ENCODE measurements around the gene HECTD3.

HECTD3 gene

GRCh38 chr1:45010855-45011811, at the start of gene HECTD3:
TSS of gene HECTD3 (minus strand) at chr1:45011324. CDS start at chr1:45011257, 67 bp downstream.
- DNase-seq, result peak; percentile 78 to 93

GRCh38 chr1:45059829-45060228, 48.7 kb upstream of the HECTD3 start:
- no peak for DNase-seq

DNA sequence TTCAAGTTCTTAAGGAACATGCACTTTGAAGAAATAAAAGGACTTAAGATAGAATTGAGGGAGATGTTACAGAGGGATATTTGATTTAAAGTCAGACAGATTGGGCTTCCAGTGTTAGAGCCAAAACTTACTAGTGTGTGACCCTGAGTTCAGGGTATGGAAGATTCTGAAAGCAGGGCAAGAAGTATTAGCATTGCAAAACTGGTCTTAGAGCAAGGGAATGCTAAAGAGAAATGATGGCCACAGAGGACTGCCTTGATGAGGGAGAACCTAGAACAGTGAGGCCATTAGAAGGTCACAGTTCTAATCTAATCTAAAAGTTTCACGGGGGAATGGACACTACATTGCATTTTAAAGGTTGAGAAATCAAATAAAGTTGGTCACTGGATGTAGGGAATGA, 46.4 kb upstream of the HECTD3 start:
- no peak for DNase-seq

DNA sequence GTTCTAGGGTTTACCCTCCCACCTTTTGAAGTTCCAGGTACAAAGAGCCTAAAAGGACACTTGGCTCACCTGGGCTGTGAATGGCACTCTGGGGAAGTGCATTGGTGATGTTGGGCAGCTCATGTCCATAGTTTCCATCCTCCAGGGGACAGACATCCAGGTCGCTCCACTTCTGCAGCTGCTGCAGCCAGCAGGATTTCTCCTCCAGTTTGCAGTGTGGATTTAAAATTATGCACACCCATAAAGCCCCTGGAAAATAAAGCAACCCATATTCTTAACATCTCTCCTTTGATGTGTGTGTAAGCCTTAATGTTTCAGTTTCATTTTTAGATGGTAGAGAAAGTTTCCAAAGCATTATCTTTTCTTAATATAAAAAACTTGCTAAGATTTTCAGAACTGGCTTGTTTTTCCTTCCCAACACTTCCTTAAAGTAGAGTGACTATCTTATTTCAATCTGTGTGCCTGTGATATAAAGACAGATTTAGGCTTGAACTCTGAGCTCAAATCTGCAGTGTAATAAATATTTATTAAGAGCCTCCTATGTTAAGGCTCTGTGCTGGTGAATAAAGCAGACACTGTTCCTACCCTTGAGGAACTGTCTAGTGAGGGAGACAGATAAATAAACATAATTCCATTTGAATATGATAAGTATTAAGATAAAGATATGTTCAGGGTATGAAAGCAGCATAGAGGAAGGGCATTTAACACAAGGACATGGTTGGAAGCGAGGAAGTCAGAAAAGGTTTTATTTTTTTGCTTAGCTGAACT, 40.1 kb upstream of the HECTD3 start:
- DNase-seq, result no peak

- DNase-seq, result no peak
Measured at GRCh38 chr1:45047032-45047431, 35.9 kb upstream of the HECTD3 start.

GRCh38 chr1:45044916-45045315, 33.8 kb upstream of the HECTD3 start:
- no peak for DNase-seq

GRCh38 chr1:45043094-45043493, 32.0 kb upstream of the HECTD3 start:
- DNase-seq, result no peak

DNA sequence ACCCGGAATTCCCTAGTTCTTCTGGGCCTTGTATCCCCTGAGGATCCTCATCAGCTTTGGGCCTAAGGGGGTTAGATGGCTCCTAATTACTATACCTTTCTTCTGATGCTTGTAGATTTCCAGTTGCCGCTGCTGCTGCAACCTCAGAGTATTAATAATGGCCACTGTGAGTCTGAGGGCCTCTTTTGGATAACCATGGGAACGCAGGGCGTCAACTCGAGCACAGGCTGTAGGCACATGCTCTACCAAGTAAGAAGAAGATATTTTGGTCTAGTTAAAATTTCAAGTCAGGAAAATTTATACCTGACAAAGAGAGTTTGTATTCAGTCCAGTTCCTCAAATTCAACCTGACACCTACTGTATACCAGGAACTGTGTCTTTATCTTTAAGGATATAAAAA, 29.2 kb upstream of the HECTD3 start:
- no peak for DNase-seq

DNA sequence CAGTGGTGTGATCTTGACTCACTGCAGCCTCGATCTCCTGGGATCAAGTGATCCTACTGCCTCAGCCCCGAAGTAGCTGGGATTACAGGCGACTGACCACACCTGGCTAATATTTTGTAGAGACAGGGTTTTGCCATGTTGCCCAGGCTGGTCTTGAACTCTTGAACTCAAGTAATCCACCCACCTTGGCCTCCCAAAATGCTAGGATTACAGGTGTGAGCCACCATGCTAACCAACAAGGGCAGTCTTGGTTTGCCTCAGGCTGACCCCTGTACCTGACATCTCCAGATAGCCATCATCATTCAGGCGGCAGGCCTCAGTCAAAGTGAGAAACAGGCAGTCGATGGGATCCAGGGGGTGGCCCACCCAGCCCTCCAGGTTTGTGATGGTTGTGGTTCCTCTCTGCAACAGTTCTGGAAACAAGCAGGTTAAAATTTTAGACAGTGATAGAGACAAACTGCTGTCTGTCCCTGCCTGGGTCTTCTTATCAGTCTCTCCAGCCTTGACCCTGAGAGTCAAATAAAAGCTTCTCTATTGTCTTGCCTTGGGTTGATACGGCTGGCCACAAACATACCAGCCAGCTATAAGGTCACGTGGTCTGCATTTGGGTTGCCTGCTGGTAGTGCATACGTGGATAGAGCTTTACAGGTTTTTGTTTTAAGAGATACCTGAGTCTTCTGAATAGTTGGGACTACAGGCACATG, 27.7 kb upstream of the HECTD3 start:
- no peak for DNase-seq

GRCh38 chr1:45038240-45038639, 27.1 kb upstream of the HECTD3 start:
- no peak for DNase-seq

GRCh38 chr1:45037456-45037855, 26.3 kb upstream of the HECTD3 start:
- no peak for DNase-seq

GRCh38 chr1:45035631-45036301, 24.6 kb upstream of the HECTD3 start:
- DNase-seq, result no peak

DNA sequence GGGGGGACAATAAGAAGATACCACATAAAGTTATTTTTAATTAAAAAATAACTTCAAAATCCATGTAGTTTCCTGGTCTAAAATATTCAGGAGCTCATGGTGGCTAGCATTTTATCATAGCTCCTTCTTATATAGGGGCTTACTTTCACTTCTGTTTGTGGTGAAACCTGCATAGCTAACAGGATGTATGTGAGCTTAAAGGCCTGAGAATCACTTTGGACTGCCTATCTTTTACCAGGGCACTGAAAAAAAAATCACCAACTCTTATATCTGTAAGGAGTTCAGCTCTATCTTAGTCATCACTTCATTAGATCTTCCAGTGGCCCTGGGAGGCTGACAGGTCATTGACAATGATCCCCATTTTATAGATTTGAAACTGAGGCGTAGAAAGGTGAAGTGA, 22.2 kb upstream of the HECTD3 start:
- no peak for DNase-seq

DNA sequence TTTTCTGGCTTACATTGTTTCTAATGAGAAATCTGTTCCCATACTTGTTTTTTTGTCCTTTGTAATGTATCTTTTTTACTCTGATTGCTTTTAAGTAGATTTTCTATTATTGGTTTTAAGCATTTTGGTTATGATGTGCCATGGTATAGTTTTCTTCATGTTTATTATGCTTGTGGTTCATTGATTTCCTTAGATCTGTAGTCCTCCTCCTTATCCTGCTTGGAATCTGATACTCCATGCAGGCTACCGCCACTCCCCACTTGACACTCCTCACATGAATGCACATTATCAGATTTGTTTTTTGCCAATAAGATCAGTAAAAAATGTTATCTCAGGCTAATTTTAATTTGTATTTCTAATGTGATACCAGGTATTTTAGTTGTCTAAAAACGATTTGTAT, 21.7 kb upstream of the HECTD3 start:
- DNase-seq, result no peak

GRCh38 chr1:45026446-45026845, 15.3 kb upstream of the HECTD3 start:
- no peak for DNase-seq

DNA sequence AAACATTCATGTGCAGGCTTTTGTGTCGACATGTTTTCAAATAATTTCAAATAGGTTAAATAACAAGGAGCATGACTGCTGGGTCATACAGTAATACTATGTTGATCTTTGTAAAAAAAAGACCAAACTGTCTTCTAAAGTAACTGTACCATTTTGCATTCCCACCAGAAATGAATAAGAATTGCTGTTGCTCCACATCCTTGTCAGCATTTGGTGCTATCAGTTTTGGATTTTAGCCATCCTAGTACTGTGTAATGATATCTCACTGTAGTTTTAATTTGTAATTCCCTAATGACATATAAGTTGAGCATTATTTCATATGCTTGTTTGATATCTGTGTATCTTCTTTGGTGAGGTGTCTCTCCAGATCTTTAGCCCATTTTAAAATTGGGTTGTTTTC, 12.5 kb upstream of the HECTD3 start:
- no peak for DNase-seq

GRCh38 chr1:45018599-45019230, 7.6 kb upstream of the HECTD3 start:
- peak in 1 of 2 donors; percentile 32 for DNase-seq

GRCh38 chr1:45016767-45017166, 5.6 kb upstream of the HECTD3 start:
- DNase-seq, result no peak

DNA sequence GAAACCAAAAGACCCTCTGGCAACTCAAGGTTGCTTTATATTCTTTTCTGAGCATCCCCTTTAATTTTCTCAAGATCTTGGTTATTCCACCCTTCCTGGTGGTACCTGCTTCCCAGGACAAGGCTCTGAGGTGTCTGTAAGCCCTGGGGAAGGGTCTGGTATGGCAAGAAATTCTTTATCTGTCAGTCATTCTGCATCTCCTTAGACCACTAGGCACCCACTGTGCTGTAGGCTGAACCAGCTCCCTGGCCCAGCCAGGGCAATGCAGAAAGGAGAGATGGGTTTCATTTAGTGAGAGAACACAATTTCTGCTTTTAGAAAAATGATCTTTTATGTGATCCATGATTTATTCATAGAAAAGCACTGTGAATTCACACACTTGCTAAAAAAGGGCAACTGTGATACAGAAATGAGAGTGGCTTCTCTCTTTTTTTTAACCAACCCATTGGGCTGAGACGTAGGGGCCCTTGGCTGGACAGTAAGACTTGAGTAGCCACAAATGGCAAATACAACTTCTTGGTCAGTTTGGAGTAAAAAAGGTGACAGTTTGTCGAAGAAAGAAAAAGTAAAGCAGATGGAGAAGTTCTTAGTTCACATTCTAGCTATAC, 5.1 kb upstream of the HECTD3 start:
- no peak for DNase-seq

DNA sequence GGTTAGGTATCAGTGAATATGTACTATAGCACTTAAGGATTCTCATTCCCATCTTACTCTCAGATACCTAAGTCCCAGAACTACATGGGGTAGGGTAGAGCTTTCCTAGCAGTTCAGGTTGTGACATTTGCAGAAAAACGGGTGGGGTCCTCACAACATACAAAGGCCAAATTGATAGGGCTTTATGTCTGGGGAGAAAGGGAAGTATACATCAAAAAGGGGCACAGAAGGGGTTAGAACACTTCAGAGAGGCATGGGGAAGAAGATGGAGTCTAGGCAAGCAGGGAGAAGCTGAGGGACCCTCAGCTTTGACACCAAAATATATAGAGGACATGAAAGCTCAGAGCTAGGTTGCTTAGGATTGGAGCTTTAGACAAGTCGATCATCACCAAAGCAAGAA, 4.6 kb upstream of the HECTD3 start:
- DNase-seq, result no peak

DNA sequence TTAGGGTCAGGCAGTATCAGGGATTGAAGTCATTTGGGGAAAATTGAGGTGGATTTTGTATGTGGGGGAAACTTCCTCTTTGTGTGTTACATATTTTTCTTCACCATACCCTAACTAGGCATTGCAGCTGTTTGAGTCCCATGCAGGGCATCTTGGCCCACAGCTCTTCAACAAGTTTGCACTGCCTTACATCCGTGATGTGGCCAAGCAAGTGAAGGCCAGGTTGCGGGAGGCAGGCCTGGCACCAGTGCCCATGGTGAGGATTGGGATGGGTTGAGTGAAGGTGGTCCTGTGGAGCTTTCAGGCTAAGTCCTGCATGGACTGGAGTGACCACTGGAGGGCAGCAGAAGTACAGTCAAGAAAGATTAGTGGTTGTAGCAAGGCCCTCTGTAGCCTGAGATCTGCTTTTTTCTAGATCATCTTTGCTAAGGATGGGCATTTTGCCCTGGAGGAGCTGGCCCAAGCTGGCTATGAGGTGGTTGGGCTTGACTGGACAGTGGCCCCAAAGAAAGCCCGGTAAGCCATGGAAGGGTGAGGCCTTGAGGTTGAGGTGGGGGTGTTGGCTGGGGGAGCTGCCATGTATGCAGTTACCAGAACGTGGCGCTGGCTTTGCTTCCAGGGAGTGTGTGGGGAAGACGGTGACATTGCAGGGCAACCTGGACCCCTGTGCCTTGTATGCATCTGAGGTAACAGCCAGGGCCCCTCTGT, 3.4 kb upstream of the HECTD3 start:
- DNase-seq, result peak; percentile 67 to 71

Measured in hippocampal formation (tissue), 2 donors.